NCI-H345 treated with DMSO at 0.1 percent for 48 hours (cell line): ENCODE results near the gene CDH4.
"Not testable (repeated sequence)": the region's sequence is repeated elsewhere in the genome, so short reads cannot be mapped to it uniquely, and the experiment has no call there.

Experiments used
- DNase-seq: peaks from one replicate; lab custom pipeline; 2025; ENCODE audit not compliant: unreplicated experiment; lab: John Stamatoyannopoulos, UW

Gene CDH4

DNA sequence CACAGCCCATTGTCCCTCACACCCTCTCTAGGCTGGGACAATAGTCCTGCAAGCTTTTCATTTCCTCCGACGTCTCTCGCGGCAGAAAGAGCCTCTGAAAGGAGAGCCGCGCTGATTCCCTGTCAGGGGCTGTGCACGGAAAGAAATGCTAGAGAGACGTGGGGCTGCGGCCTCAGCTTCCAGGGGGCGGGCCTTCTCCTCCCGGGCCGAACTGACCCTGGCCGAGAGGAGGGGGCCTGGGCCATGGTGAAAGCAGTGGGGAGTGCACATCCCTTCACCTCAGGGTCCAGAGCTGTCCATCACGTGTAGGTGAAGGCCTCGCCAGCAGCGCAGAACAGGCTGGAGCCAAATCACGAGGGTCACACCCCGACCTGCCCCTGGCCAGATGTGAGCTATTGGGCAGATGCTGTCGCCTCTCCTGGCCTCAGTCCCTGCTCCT lies 593.2 kb downstream of the CDH4 start:
- no peak for DNase-seq

DNA sequence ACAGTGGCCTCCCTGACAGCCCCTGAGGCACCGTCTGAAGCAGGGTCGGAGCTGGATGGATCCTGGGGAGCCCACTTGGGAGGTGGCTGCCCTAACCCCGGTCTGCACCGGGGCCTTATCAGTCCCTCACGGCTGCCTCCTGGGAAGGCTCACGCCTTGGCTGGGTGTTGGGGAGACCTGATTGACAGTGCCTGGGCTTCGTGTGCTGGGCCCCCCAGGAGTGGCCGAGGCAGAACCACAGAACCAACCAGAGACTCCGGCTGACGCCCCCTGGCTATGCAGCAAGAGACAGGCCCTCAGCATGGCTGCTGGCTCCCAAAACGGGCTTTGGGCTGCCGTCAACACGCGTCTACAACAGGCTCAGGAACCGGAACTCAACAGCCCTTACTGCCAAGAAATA lies 594.0 kb downstream of the CDH4 start:
- no peak for DNase-seq

DNA sequence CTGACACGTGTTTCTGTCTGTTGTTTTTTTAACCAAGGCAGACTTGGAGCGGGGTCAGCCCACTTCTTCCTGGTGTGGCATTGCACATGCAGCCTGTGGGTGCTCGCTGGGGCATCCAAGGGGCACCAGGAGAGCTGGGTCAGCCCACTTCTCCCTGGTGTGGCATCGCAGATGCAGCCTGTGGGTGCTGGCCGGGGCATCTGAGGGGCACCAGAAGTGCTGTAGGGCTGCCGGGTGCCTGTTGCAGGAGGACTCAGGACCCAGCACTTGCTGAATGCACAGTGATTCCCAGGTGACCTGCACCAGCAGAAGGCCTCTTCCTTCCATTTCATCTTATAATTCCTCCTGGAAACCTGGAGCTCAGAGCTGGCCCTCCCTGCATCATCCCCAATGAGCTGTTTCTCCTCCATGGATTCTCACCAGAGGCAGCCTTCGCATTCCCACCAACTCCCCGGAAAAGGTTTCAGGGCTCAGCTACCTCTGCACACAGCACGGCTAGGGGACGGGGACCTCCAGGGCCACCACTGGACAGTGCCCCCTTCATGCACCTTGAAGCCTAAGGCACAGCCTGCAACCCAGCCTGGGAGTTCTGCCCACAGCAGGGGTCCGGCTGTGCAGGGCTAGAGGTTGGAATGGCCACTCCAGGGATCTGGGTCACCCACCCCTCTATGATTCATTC lies 594.8 kb downstream of the CDH4 start:
- DNase-seq = no peak

DNA sequence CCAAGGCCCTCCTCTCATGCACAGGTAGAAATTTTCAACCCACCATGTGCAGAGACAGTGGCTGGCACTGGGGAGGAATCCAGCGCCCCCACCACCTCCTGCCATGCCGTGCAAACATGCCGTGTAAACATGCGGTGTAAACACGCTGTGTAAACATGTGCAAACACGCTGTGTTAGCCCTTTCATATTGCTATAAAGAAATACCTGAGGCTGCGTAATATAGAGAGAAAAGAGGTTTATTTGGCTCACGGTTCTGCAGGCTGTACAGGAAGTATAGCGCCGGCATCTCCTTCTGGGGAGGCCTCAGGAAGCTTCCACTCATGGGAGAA lies 595.3 kb downstream of the CDH4 start:
- DNase-seq = no peak

DNA sequence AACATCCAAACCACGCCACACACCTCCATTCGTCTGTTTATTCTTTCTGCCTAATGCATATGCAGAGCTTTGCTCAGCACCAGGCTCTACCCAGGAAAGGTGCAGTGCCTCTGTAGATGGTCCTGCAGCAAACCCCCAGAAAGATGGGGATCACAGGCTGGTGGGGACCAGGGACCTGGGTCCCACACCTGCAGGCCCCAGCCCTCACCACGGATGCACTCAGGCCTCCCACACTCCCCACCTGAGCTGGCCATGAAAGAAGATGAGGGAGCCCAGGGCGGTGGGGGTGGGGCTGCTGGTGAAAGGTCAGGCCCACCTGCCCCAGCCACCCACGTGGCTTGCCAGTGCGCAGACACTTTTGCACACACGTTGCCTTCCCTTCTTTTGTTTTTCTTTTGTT lies 595.9 kb downstream of the CDH4 start:
- no peak for DNase-seq

DNA sequence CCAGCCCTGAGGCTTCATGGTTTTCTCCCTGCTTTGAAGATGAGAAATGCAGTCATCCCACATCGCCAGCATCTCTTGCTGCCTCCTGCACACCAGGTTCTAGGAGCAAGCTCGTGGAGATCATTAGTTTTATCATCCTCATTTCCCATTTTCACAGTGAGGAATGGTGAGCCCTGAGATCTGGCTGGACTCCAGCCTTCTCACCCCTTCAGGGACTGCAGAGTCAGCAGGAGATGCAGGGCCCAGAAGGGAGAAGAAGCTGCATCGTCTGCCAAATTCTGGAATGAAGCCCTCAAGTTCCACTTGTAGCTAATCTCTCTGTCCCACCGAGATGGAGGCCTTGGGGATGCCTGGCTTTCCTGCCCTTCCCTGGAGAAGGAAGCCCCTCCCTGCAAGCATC lies 596.8 kb downstream of the CDH4 start:
- DNase-seq = no peak

DNA sequence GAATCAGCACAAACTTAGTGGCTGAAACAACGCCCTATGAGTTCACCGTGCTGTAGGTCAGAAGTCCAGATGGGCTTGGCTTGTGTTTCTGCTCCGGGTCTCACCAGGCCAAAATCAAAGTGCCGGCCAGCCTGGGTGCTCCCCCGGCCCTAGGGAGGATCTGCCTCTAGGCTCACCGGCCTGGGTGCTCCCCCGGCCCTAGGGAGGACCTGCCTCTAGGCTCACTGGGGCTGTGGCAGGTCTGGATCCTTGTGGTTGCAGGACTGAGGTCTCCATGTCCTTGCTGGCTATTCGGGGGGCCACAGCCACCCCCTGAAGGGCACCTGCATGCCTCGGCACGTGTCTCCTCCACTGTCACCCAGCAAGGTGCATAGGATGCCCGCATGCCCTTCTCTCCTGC lies 597.3 kb downstream of the CDH4 start:
- DNase-seq = no peak

DNA sequence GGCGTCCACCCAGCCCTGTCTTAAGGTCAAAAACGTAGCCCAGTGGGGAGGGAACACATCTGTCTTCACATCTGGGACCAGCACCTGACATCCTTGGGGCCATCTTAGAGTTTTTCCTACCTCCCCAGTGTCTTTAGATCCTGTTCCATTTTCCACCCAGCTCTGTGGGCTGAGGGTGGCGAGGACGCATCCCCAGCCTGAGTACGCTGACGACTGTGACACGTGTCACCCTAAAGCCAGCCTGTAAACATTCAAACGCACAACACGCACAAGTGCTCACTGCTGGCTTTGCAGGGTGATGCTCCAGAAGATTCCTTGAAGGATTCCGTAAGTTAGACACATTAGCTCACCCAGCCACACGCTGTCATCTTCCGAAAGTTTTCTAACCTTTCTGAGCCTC lies 597.8 kb downstream of the CDH4 start:
- no peak for DNase-seq

DNA sequence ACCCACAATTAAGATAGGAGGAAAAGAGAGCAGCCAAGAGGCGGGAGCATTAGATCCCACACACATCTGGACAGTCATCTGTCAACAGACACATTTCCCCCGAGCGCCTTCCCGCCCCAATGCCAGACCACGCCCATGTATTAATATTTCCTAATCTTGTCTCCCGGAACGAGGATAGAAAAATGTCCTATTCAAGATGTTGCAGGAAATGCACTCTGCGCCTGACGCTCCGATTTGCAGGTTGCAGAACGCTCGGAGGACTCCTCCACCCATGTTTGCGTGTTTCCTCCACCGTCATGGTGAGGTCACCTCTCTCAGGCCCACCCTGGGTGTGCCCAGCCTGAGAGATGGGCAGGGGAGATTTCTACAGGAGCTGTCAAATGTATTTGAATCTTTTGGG lies 598.4 kb downstream of the CDH4 start:
- no peak for DNase-seq

DNA sequence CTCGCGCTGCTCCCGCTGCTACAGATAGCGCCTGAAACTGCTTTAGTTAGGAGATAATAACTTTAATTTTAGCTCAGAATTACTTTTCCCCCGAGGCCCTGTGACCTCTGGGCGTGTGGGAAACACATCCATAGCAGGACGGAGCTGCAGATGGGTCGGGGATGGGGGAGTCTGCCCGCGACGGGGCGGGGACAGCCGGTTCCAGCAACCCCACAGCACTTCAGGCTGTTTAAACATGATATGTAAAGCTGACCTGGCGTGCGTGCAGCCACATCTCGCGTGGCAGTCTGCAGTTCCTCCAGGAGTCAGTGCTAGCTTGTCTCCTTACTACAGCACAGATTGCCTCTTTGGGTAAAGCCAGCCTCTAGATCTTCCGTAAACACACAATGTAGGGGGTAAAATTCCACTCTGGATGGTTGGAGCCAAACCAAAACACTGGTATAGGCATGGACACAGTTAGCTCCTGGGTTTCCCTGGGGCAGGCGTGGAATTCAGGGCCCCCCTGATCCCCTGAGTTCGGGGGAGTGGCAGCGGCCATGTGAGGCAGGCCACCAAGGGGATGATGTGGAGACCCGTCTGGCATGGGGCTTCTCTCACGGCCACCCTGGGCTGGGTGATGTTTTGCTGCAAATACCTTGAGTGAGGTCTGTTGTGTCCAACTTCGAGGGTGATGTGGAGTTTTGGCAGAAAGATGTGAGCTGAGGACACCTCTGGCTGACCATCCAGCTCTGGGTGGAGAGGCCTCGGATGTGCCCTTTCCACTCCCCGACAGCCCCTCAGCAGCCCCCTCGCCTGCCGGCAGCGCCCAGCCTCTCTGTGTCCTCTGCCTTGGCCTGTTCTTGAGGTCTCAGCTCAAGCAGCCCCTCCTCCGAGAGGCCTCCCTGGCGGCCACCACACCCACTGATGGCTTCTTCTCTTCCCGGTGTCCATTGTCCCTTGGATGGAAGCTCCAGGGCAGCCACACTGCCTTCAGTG lies 599.2 kb downstream of the CDH4 start:
- DNase-seq = no peak

DNA sequence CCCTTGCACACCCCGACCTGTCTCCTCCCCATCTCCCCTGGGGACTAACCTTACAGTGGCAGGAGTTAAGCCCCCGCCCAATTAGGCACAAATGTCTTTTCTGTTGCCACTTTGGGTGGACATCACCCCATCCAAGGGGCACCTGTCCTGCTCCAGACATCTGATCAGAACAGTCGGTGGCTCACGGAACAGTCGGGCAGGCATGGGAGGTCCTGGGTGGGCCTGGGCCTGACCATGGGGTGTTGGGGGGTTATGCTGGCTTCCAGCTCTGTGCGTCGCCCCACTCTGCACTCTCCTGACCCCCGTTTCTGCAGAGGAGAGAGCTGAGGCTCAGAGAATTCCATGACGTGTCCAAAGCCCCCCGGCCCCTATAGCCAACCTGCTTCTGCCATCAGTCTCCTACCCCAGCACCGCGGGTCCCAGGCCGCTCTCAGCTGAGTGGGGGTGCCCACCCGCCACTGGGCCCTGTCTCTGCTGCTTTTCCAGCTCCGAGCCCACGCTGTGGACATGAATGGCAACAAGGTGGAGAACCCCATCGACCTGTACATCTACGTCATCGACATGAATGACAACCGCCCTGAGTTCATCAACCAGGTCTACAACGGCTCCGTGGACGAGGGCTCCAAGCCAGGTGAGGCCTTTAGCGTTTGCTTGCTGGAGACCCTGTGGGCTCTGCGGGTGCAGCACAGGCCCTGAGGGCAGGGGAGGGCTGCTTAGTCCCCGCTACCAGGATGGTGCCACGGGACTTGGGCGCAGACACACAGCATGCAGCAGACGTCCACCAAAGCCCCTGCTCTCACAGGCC lies 600.4 kb downstream of the CDH4 start:
- DNase-seq = no peak

DNA sequence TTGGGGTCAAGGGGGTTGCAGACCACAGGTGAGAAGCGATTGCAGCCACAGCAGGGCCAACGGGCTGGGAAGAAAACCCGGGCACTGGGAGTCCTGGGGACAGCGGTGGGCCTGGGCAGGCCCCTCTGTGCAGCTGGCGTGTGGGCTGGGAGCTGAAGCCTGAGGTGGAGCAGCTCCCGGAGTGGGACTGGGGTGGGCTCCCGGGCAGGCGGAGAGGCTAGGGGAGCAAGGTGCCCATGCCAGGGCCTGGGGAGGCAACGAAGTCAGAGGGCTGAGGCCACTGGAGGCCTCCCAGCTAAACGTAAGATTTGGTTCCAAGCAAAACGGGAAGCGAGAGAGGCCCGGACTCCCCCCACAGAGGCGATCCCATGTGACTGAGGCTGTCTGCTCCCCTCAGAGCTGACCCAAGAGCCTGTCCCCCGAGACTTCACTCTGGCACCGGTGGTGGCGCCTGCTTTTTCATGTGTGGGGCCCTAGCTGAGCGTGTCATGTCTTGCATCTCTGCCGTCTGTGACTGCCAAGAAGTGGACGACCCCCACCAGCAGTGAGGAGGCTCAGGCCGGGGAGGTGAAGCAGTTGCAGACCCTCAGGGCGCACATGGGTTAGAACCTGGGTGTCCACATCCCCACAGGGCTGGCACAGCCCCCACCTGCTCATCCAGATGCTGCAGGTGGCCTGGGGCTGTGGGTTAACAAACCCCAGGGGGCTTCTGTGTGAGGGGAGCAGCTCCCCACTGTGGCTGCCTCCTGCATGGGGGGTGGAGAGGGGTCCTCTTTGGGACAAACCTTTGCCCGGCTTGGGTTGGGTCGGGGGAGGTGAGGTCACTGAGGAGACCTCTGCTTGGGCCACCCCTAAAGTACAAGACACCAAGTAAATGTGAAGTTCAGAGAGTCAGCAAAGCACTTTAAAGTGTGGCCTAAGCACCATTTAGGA lies 601.3 kb downstream of the CDH4 start:
- no peak for DNase-seq

DNA sequence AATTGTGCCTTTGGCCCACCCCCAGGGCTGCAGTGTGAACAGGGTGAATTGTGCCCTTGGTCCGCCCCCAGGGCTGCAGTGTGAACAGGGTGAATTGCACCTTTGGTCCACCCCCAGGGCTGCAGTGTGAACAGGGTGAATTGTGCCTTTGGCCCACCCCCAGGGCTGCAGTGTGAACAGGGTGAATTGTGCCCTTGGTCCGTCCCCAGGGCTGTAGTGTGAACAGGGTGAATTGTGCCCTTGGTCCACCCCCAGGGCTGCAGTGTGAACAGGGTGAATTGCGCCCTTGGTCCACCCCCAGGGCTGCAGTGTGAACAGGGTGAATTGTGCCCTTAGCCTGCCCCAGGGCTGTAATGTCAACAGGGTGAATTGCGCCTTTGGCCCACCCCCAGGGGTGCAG lies 602.5 kb downstream of the CDH4 start:
- not testable (repeated sequence) for DNase-seq

DNA sequence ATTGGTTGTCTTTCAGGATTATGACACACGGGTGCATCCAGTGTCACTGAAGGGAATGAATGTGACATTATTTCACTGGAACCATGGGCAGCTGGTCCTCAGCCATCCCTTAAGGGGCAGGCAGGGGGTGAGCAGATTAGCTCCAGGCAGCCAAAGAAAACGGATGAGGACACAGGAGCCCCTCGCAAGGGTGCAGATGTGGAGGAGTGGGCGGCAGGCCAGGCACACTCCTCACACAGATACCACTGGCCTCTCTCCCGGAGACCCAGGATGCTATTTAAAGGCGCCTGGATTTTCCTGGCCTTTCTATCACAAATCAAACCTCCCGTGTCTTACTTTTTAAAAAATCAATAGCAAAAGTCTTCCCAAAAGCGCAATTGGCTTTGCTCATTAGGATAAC lies 603.2 kb downstream of the CDH4 start:
- DNase-seq = no peak

DNA sequence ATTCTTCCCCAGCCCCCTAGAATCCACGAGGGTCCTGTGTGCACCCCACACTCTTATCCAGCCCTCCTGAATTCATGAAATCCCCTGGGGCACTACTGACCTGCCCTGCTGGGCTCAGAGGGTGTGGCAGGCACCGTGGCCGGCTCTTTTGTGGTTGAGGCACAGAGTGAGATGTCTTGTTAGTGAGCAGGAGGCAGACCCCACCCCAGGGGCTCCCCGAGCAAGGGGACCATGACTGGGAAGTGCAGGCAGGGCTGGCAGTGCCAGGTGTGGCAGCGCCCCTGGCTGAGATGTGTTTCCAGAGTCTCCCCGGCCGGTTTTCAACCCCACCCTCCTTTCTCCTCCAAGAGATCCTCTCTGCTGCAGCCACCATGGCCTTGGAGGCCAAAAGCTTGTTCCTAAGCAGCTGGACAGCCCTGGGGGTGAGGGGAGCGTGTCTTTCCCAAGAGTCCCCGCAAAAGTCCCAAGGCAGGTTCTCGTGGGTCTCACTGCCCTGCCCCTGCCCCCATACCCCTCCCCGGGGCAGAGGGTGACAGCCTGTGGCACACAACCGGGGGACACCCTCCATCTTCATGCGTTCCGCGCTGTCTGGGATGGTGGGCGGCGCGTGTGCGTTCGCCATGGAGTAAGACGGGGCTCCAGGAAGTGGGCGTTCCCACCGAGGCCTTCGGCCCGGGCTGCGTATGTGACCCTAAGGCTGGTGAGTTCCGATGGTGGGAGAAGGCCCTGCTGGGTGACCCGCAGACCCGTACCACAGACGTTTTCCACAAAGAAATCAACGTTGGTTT lies 604.8 kb downstream of the CDH4 start:
- no peak for DNase-seq

DNA sequence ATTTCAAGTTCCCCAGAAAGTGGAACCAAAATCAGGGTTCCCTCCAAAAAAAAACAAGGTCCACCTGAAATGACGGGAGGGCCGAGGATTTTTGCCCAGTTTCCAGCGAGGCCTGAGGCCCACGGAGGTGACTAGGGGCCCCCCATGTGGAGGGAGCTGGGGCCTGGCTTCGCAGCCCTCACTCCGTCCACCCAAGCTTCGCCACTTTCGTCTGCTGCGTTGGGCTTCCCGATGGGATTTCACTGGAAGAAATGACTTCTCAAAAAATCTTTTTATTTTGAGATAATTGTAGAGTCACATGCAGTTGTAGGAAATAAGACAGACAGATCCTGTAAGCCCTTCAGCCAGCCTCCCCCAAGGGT lies 605.3 kb downstream of the CDH4 start:
- no peak for DNase-seq

DNA sequence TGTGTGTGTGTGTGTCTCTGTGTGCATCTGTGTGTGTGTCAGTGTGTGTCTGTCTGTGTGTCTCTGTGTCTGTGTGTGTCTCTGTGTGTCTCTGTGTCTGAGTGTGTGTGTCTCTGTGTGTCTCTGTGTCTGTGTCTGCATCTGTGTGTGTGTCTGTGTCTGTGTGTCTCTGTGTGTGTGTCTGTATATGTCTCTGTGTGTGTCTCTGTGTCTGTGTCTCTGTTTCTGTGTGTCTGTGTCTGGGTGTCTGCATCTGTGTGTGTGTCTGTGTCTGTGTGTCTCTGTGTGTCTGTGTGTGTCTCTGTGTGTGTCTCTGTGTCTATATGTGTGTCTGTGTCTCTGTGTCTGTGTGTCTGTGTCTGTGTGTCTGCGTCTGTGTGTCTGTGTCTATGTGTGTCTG lies 605.8 kb downstream of the CDH4 start:
- no peak for DNase-seq

DNA sequence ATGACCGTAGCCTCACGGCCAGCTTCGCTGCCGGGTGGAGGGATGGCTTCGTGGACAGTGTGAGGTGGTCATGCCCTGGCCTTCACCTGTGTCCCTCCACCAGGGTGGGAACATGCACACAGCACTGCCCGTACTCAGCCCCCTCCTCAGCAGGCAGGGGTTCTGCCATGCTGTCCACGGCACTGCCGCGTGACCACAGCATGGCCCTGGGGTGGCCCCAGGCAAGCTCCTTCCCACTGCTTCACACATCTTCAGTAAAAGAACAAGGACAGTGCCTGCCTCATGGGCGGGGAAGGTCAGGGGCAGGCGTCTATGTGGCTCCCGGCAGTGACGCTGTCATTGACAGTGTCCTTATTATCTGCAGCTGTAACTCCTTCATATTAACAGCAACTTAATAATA lies 607.7 kb downstream of the CDH4 start:
- no peak for DNase-seq

DNA sequence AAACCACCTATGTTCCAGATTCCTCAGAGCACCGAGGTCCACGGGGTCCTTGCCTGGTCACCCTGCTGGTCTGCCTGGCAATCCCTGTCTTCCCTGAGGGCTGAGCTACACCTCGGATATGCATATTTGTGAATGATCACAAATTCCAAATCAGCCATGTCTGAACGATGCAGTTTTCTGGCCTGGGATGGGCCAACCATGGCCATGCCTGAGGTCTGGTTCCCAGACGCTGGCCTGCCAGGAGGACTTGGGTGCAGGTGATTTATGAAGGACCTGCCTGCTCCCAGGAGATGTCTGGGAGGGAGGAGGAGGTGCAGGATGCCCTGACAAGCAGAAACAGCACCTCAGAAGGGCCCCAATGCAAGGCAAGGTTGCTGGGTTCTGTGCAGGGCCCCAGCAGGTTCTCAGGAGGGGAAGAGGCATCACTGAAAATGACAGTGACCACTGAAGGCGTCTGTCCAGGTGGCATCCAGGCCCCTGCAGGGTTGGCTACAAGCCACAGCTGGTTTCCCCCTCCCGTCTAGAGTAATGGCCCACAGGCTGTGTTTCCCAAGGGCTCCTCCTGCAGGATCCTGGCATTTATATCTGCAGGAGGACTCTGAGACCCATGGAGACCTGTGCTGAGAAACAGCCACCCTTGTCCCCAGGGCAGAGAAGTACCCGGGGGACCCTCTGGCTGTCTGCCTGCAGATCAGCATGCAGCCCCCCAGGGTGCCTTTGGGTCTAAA lies 608.4 kb downstream of the CDH4 start:
- DNase-seq = no peak
